KMS-11 (cell line): ENCODE measurements around the gene FOXN1.

Experiments
- H2AFZ ChIP-seq: fragments of 200-600 bp; sonication (generic); 2 replicates; pipeline ENCODE4 v1.6.1; 2016; ENCODE audit warnings: antibody characterized with exemption, mixed run types, low read depth
- H3K27ac ChIP-seq: fragments of 200-600 bp; sonication (generic); 2 replicates; pipeline ENCODE4 v1.6.1; 2016; ENCODE audit warnings: mild to moderate bottlenecking, mixed run types
- H3K27me3 ChIP-seq: fragments of 200-600 bp; sonication (generic); 2 replicates; pipeline ENCODE4 v1.6.1; 2017; ENCODE audit warnings: mild to moderate bottlenecking, low read depth, mixed run types, moderate library complexity; ENCODE audit not compliant: insufficient read depth
- H3K36me3 ChIP-seq: fragments of 200-600 bp; sonication (generic); 2 replicates; pipeline ENCODE4 v1.6.1; 2017; ENCODE audit warnings: mild to moderate bottlenecking, mixed run types; ENCODE audit not compliant: insufficient read depth
- H3K4me1 ChIP-seq: fragments of 200-600 bp; sonication (generic); 2 replicates; pipeline ENCODE4 v1.6.1; 2016; ENCODE audit warnings: mild to moderate bottlenecking, low read depth, mixed run types; ENCODE audit not compliant: poor library complexity, severe bottlenecking
- H3K4me2 ChIP-seq: fragments of 200-600 bp; sonication (generic); 2 replicates; pipeline ENCODE4 v1.7.0; 2016; ENCODE audit warnings: mild to moderate bottlenecking, mixed run types
- H3K4me3 ChIP-seq: fragments of 200-600 bp; sonication (generic); IDR thresholded peaks from 2 replicates; pipeline ENCODE4 v1.6.1; 2017; ENCODE audit warnings: low read depth, low read length, mixed read lengths; ENCODE audit not compliant: insufficient read depth
- H3K79me2 ChIP-seq: fragments of 200-600 bp; sonication (generic); 2 replicates; pipeline ENCODE4 v1.6.1; 2016; ENCODE audit warnings: low read depth, mixed run types; ENCODE audit not compliant: insufficient read depth
- H3K9ac ChIP-seq: fragments of 200-600 bp; sonication (generic); 2 replicates; pipeline ENCODE4 v1.6.1; 2016; ENCODE audit warnings: mild to moderate bottlenecking, mixed run types
- H4K20me1 ChIP-seq: fragments of 200-600 bp; sonication (generic); 2 replicates; pipeline ENCODE4 v1.6.1; 2016; ENCODE audit warnings: mild to moderate bottlenecking, mixed run types; ENCODE audit not compliant: insufficient read depth
- CTCF ChIP-seq: fragments of 200-600 bp; sonication (generic); conservative IDR thresholded peaks from 2 replicates; pipeline ENCODE4 v1.6.1; 2017; ENCODE audit warnings: low read depth, mild to moderate bottlenecking, antibody characterized with exemption, low read length, moderate library complexity, mixed read lengths

FOXN1 gene

GRCh38 chr17:28550858-28551257 is 44.7 kb downstream of the FOXN1 start:
- Histone ChIP-seq H3K36me3 (no peaks in the 10 kb centered on the region; the same call in 1 of the 2 replicates), H3K4me1 (peaks cover 44% of the 10 kb centered on the region), H3K79me2 (no peaks in the 10 kb centered on the region), H3K4me3 (no peak overlapping the region), H3K27ac (no peak overlapping the region), H2AFZ (no peak overlapping the region), H4K20me1 (no peaks in the 10 kb centered on the region), H3K4me2 (peak overlapping the region; percentile 82; the same call in 1 of the 2 replicates), H3K27me3 (0 out of 2 replicates have a peak, but pooled peaks cover 8% of the 10 kb centered on the region), H3K9ac (no peak overlapping the region)
- no peak for TF ChIP-seq CTCF

DNA sequence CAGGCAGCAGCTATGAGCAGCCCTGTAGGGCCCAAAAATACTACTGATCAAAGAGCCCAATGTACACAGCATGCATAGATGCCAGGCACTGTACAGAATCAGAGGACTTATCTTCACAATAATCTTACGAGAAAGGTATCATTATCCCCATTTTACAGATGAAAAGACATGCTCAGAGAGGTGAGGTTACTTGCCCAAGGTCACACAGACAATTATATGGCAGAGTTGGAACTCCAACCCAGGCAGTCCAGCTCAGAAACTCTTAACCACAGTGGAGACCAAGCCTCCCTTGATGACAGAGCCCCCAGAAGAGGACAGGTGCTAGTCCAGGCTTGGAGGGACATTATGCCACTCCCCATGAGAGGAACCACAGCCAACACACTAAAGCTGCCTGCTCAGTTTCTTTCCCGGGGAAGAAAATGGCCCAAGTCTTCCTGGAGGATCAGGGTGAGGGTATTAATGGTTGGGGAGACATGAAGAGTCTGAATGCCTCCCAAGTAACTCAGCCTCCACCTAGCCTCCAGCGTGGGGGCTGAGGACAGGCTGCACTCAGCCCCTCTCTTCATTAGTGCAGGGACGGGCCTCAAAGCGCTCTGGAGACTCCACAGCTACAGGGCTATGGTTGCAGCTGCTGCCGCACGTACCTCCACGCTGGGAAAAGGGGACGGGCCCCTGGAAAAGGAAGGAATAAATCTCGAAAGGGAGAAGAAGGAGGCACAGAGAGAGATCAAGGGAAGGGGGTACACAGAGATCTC is 45.5 kb downstream of the FOXN1 start:
- Histone ChIP-seq H3K4me2 (peak overlapping the region; percentile 82), H2AFZ (no peak overlapping the region; the same call in 1 of the 2 replicates), H3K4me1 (peaks cover 44% of the 10 kb centered on the region), H3K79me2 (no peaks in the 10 kb centered on the region), H3K9ac (no peak overlapping the region), H3K27ac (no peak overlapping the region), H3K4me3 (no peak overlapping the region), H4K20me1 (no peaks in the 10 kb centered on the region), H3K36me3 (no peaks in the 10 kb centered on the region; the same call in 1 of the 2 replicates), H3K27me3 (0 out of 2 replicates have a peak, but pooled peaks cover 8% of the 10 kb centered on the region)
- TF ChIP-seq CTCF: no peak

DNA sequence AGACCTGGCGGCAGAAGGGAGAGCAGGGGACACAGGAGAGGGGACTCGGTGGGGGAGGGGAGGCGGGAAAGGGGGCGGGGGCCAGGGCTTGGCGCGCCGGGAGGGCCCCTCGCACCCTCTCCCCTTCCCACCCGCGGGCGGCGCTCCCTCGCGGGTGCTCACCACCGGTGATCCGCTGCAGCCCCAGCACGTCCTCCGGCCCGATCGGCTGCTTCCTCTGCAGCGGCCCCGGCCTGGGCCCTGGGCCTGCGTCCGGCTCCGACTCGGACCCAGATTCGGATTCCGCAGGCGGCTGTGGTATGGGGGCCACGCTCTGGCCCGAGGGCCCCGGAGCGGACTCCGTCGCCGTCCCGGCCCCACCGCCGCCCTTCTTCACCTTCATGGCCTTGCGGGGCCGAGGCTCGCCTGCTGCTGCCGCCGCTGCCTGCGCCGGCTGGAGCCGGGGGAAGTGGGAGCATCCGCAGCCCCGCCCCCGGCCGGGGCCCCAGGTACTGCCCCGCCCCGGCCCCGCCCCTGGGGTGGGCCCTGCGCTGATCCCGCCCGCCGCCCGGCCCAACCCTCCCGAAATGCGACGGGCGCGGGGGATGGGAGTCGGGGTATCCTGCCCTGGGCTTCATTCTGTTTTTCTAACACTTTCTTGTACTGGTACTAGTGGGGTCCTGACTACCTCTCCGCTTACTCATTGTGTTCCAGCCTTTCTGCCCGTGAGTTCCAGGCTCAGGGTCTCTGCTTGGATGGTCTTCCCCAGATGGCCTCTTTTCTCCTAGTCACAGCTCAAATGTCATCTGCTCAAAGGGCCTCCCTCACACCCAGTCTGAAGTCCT is 46.2 kb downstream of the FOXN1 start, which contains the start of gene UNC119:
Gene UNC119, minus strand, starts transcription at position 449 of the 824 bp plus-strand sequence. Its CDS starts 67 bp downstream, at position 382.
- no peak within 1 kb of the TSS for H3K4me3 ChIP-seq
- H2AFZ ChIP-seq: peak within 1 kb of the TSS; percentile 66; the same call in 1 of the 2 replicates
- TF ChIP-seq CTCF: no peak
- peak within 1 kb of the TSS; percentile 82 for H3K4me2 ChIP-seq
- peaks cover 44% of the 10 kb centered on the region for H3K4me1 ChIP-seq
- no peaks in the 10 kb centered on the region for H3K79me2 ChIP-seq
- H3K27ac ChIP-seq: no peak within 1 kb of the TSS
- no peaks in the 10 kb centered on the region for H4K20me1 ChIP-seq
- H3K27me3 ChIP-seq: 0 out of 2 replicates have a peak, but pooled peaks cover 8% of the 10 kb centered on the region
- H3K9ac ChIP-seq: peak within 1 kb of the TSS; percentile 34; the same call in 1 of the 2 replicates
- H3K36me3 ChIP-seq: no peaks in the 10 kb centered on the region; the same call in 1 of the 2 replicates

DNA sequence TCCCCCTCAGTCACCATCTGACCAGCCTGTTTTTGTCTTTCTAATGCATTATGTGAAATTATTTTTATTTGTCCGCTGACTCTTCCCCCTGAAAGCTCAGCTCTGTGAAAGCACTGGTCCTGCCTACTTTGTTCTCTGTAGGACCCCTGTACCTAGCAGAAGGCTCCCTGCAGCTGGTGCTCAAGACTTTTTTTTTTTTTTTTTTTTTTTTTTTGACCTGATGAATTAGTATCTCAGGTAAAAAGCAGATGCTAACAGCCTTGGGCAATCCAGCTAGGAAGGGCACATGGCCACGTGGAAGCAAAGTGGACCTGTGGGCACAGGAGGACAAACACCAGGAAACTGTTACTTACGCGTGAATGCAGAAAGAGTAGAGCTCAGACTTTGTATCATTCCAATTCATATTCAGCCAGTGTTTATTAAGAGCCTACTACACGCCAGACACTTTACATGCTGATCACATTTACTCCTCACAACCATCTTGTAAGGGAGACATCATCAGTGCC is 46.9 kb downstream of the FOXN1 start:
- H2AFZ ChIP-seq: peak overlapping the region; percentile 66; the same call in 1 of the 2 replicates
- H3K9ac ChIP-seq: no peak overlapping the region

More for the DNA sequence above, 46.9 kb downstream of the FOXN1 start:
- peaks cover 44% of the 10 kb centered on the region for H3K4me1 ChIP-seq
- H3K79me2 ChIP-seq: no peaks in the 10 kb centered on the region
- peak overlapping the region; percentile 82; the same call in 1 of the 2 replicates for H3K4me2 ChIP-seq
- no peak for TF ChIP-seq CTCF
- H3K36me3 ChIP-seq: no peaks in the 10 kb centered on the region; the same call in 1 of the 2 replicates
- H3K27ac ChIP-seq: no peak overlapping the region
- H3K4me3 ChIP-seq: no peak overlapping the region
- H4K20me1 ChIP-seq: no peaks in the 10 kb centered on the region
- 0 out of 2 replicates have a peak, but pooled peaks cover 8% of the 10 kb centered on the region for H3K27me3 ChIP-seq
